Measurements from ENCODE around the gene PPP2R2C. TPM values are rescaled to one million over a fixed set of nuclear protein-coding genes. Genes with fewer than 3 reads are reported as not detected.

PPP2R2C gene
- total RNA-seq, 1 experiment from 2014 or later, result 8.1 TPM

DNA sequence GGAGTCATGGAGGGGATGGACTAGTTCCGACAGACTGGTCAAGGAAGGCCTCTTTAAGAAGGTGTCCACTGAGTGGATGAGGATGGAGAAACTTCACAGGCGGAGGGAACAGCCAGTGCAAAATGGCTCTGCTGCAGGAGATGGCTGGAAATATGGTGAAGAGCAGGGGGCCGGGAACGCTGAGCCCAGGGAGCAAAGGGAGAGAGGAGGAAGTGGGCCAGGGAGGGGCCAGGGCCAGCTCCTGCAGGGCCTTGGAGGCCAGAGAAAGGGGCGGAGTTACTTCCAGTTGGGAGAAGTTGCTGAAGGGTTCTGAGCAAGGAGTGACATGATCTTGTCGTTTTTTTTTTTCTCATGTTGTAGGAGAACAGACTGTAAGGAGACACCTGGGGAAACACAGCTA, 108.3 kb downstream of the PPP2R2C start:
- no peak overlapping the region for H3T11ph ChIP-seq (ENCODE audit: low read length)
- H3K79me1 ChIP-seq (ENCODE audit: insufficient read depth, low read depth, low read length, poor library complexity, severe bottlenecking), result no peaks in the 10 kb centered on the region
- no peak overlapping the region for H2BK20ac ChIP-seq (ENCODE audit: low read depth, low read length, poor library complexity, severe bottlenecking)
- no peaks in the 10 kb centered on the region for H3K27me3 ChIP-seq (ENCODE audit: insufficient read depth, low read length)
- WGBS (ENCODE audit: extremely low coverage, insufficient read length, low lambda C conversion rate), result no CpG with 5 or more reads among the region's 6 CpGs
- H2BK120ac ChIP-seq (ENCODE audit: low read depth, low read length, poor library complexity, severe bottlenecking), result no peak overlapping the region
- H4K20me1 ChIP-seq (ENCODE audit: control insufficient read depth, insufficient read depth, insufficient read length), result no peaks in the 10 kb centered on the region
- H3K23ac ChIP-seq (ENCODE audit: insufficient read length, low read depth, low read length), result no peak overlapping the region
- H2BK12ac ChIP-seq (ENCODE audit: insufficient read length, low read depth, low read length), result no peak overlapping the region
- H3K23me2 ChIP-seq (ENCODE audit: insufficient read length, low read depth, low read length, poor library complexity, severe bottlenecking), result no peaks in the 10 kb centered on the region
- Mint-ChIP-seq H3K27ac (no peak overlapping the region), H3K4me1 (peaks cover 17 to 24% of the 10 kb centered on the region in 2 experiments), H3K9me3 (no peaks in the 10 kb centered on the region; a peak in 1 of 5 replicates), H3K27me3 (ENCODE audit: low read depth) (peaks cover 28% of the 10 kb centered on the region), H3K36me3 (ENCODE audit: insufficient read depth in 1 of 3, low read depth in 3 of 3) (no peaks in the 10 kb centered on the region), H3K4me3 (no peak overlapping the region; a peak in 1 of 5 replicates)
- H3K56ac ChIP-seq (ENCODE audit: insufficient read length, low read depth, low read length), result no peak overlapping the region
- H3K9me3 ChIP-seq (ENCODE audit: control insufficient read depth, low read depth, low read length), result no peaks in the 10 kb centered on the region
- H2AK5ac ChIP-seq (ENCODE audit: insufficient read length, low read length), result no peak overlapping the region
- H2BK15ac ChIP-seq (ENCODE audit: low read depth, low read length), result no peak overlapping the region
- H3K4me1 ChIP-seq (ENCODE audit: insufficient read depth, low read length), result no peaks in the 10 kb centered on the region
- no peak for DNase-seq
- no peak overlapping the region for H4K91ac ChIP-seq (ENCODE audit: insufficient read length, low read depth, low read length)
- H4K8ac ChIP-seq (replicated peaks; ENCODE audit: insufficient read length, low read depth, low read length), result no peak overlapping the region
- H3K4ac ChIP-seq (ENCODE audit: low read depth, low read length), result no peak overlapping the region
- H2BK5ac ChIP-seq (ENCODE audit: insufficient read length, low read length), result no peak overlapping the region
- H3K27ac ChIP-seq (ENCODE audit: insufficient read length, low read depth, low read length), result no peak overlapping the region
- H4K5ac ChIP-seq (ENCODE audit: insufficient read length, low read depth, low read length), result no peak overlapping the region
- no peak overlapping the region for H3K14ac ChIP-seq (ENCODE audit: insufficient read depth, low read length)
- H3K79me2 ChIP-seq (ENCODE audit: insufficient read depth, low read length), result no peaks in the 10 kb centered on the region
- TF ChIP-seq, protein P1, sequence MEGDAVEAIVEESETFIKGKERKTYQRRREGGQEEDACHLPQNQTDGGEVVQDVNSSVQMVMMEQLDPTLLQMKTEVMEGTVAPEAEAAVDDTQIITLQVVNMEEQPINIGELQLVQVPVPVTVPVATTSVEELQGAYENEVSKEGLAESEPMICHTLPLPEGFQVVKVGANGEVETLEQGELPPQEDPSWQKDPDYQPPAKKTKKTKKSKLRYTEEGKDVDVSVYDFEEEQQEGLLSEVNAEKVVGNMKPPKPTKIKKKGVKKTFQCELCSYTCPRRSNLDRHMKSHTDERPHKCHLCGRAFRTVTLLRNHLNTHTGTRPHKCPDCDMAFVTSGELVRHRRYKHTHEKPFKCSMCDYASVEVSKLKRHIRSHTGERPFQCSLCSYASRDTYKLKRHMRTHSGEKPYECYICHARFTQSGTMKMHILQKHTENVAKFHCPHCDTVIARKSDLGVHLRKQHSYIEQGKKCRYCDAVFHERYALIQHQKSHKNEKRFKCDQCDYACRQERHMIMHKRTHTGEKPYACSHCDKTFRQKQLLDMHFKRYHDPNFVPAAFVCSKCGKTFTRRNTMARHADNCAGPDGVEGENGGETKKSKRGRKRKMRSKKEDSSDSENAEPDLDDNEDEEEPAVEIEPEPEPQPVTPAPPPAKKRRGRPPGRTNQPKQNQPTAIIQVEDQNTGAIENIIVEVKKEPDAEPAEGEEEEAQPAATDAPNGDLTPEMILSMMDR (conservative IDR thresholded peaks at IDR 0.05), result no peak
- no peak overlapping the region for H3K4me2 ChIP-seq (ENCODE audit: insufficient read depth, insufficient read length, low read length)
- H2AFZ ChIP-seq (ENCODE audit: low read length), result no peak overlapping the region
- H3K9ac ChIP-seq (ENCODE audit: extremely low read depth, insufficient read length, low read length), result no peak overlapping the region
- no peak overlapping the region for H3K18ac ChIP-seq (ENCODE audit: insufficient read length, low read depth, low read length)

Measured in H9 (cell line).